NB4 (cell line): ENCODE measurements around the gene ZEB2.

Source experiments
- DNase-seq: peaks from one replicate; pipeline ENCODE4 v3.0.0; 2010; ENCODE audit warnings: low read depth
- H3K4me3 ChIP-seq: one replicate; pipeline ENCODE4 v1.5.1; 2011; ENCODE audit warnings: mild to moderate bottlenecking, low read depth, low read length, moderate library complexity
- MYC ChIP-seq: IDR thresholded peaks from 2 replicates; pipeline ENCODE4 v1.6.1; 2011; ENCODE audit warnings: low read depth, low read length
- POLR2A ChIP-seq: IDR thresholded peaks from 2 replicates; pipeline ENCODE4 v1.6.1; 2011; ENCODE audit warnings: mild to moderate bottlenecking; ENCODE audit not compliant: insufficient read length; ENCODE audit errors: extremely low read depth
- TF ChIP-seq, protein P1 (sequence below): IDR thresholded peaks from one replicate; pipeline ENCODE4 v1.5.1; 2012; ENCODE audit warnings: low read depth, low read length
- TF ChIP-seq, protein P2 (sequence below): IDR thresholded peaks from 2 replicates; pipeline ENCODE4 v1.6.1; 2011; ENCODE audit warnings: low read depth, low read length

The ZEB2 gene

DNA sequence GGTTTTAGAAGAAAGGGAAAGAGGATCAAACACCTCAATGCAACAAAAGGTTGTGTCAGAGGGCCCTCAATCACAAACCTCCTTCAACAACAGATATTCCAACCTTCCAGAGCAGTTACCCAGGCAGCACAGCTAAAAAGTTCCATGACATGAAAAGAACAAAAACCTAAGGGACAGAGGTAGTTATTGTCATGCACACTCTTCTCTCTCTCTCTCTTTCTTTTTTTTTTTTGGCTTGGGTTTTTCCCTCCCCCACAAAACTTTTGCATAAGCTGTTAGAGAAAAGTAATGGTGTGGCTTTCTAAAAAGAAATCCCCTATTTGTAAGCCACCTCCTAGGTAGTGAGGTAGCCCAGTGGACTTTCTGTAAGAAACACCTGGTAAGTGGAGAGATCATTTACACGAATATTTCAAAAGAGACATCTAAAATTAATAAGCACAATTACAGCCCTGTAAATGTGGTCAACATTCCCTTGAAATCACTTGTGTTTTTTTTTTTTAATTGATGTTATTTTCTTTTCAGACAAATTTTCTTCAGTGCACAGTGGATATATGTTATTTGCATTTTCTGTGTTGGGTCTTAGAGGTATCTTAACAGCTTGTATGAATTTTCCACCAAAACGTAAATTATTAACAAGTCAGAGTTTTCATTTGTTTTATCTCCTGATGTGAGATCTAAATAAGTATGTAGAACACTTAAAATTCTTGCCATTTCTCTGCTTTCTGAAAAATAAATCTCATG lies 48.4 kb downstream of the ZEB2 start:
- TF ChIP-seq, protein P1, sequence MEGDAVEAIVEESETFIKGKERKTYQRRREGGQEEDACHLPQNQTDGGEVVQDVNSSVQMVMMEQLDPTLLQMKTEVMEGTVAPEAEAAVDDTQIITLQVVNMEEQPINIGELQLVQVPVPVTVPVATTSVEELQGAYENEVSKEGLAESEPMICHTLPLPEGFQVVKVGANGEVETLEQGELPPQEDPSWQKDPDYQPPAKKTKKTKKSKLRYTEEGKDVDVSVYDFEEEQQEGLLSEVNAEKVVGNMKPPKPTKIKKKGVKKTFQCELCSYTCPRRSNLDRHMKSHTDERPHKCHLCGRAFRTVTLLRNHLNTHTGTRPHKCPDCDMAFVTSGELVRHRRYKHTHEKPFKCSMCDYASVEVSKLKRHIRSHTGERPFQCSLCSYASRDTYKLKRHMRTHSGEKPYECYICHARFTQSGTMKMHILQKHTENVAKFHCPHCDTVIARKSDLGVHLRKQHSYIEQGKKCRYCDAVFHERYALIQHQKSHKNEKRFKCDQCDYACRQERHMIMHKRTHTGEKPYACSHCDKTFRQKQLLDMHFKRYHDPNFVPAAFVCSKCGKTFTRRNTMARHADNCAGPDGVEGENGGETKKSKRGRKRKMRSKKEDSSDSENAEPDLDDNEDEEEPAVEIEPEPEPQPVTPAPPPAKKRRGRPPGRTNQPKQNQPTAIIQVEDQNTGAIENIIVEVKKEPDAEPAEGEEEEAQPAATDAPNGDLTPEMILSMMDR, result no peak
- TF ChIP-seq POLR2A (no peak), MYC (no peak)
- TF ChIP-seq, protein P2, sequence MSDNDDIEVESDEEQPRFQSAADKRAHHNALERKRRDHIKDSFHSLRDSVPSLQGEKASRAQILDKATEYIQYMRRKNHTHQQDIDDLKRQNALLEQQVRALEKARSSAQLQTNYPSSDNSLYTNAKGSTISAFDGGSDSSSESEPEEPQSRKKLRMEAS, result no peak
- H3K4me3 ChIP-seq, result no peak overlapping the region
- no peak for DNase-seq

DNA sequence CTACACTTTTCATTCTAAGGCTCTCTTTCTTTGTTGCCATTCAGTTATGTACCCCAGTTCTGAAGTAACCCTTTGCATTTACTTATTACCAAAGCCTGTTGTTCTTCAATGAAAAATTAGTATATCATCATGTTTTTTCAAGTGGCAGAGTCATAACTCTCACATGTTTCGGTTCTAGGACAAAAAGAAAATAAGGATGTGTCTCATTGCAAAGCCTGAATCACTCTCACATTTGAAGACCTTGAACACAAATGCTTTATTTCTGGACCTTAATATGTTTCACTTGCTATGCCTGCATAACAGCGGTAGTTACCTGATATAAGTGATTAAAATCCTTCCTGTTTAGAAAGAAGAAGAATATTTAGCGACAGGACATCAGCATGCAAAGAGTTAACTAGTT lies 49.1 kb downstream of the ZEB2 start:
- TF ChIP-seq, protein P1, result no peak
- TF ChIP-seq MYC, result no peak
- TF ChIP-seq POLR2A, result no peak
- TF ChIP-seq, protein P2, result no peak
- no peak for DNase-seq
- no peak overlapping the region for H3K4me3 ChIP-seq

GRCh38 chr2:144470334-144470733 lies 49.6 kb downstream of the ZEB2 start:
- no peak for DNase-seq
- no peak for TF ChIP-seq MYC
- TF ChIP-seq, protein P2, result no peak
- TF ChIP-seq POLR2A, result no peak
- TF ChIP-seq, protein P1, result no peak
- H3K4me3 ChIP-seq, result no peak overlapping the region

DNA sequence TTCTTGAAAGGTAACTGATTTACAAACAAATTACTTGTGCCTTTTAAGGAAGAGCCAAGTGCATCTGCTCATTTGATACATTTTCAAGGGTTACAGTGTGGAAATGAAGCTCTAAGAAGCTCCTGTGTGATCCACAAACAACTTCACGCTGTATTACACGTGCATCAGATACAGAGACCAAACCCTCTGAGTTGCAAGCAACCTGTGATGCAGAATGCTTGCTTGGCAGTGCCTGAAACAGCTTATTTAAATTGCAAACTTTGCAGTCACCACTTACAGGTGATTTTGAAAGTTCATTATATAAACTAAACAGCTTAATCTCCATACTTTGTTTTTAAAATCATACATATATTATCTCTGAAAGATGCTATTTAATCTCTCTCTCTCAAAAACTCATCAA lies 50.1 kb downstream of the ZEB2 start:
- TF ChIP-seq, protein P2, result no peak
- TF ChIP-seq, protein P1, result no peak
- TF ChIP-seq MYC, result no peak
- no peak for TF ChIP-seq POLR2A
- no peak for DNase-seq

DNA sequence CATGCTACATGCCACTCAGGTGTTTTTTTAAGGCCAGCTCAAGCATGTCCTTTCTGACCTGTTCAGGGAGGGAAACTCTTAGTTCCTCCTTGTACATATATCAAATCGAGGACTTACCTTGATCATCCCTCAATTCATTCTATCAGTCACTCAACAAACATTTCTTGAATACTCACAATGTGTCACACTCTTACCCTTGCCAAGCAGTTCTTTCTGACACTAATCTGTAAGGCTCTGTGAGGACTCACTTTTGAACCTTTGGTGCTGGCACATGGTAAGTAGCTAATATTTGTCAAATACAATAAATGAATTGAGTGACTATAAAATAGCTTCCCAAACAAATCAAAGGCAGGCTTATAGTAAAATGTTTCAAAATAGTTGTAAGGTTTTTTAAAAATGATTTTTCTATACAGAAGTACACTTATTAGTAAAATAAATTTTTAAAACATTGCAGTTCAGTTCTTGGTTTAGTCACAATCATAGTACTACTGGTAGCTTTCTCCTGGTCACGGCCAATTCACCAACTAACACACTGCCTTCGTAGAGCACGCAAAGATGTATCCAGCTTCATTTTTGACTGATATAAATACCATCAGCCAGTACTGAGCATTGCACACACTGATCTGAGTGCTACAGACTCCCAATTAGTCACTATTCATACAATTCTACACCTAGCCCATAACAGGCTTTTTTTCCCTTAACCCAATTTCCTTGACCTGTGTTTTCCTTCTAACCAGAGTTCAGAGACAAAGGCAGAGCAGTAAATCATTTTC lies 50.9 kb downstream of the ZEB2 start:
- TF ChIP-seq, protein P1, result no peak
- TF ChIP-seq POLR2A (no peak), MYC (no peak)
- TF ChIP-seq, protein P2, result no peak
- no peak overlapping the region for H3K4me3 ChIP-seq
- DNase-seq, result no peak

More for the DNA sequence above, 50.1 kb downstream of the ZEB2 start:
- H3K4me3 ChIP-seq, result no peak overlapping the region
